Neural cell (in vitro differentiated cells): Measurements from ENCODE around the gene CYP4A22. TPM values are rescaled to one million over a fixed set of nuclear protein-coding genes. Genes with fewer than 3 reads are reported as not detected.

Experiments used
- H2AFZ ChIP-seq: fragments of 200-600, 300-800 bp; sonication (generic), shearing (Covaris generic); 2 replicates; pipeline ENCODE4 v1.6.0; 2014; ENCODE audit warnings: low read depth, mild to moderate bottlenecking, antibody characterized with exemption, low read length, moderate library complexity
- H3F3A ChIP-seq: fragments of 200-600 bp; shearing (Covaris generic); 2 replicates; pipeline ENCODE4 v1.6.1; 2016; ENCODE audit warnings: mild to moderate bottlenecking, moderate library complexity, mixed read lengths, antibody characterized with exemption, low read length; ENCODE audit not compliant: insufficient read depth, poor library complexity, severe bottlenecking
- H3K27ac ChIP-seq: fragments of 200-600, 300-800 bp; sonication (generic), shearing (Covaris generic); 2 replicates; pipeline ENCODE4 v1.5.1; 2014; ENCODE audit warnings: mild to moderate bottlenecking, low read length, moderate library complexity
- H3K27me3 ChIP-seq: fragments of 300-800, 200-600 bp; sonication (generic), shearing (Covaris generic); 2 replicates; pipeline ENCODE4 v1.6.0; 2014; ENCODE audit warnings: mild to moderate bottlenecking, low read depth, low read length, moderate library complexity; ENCODE audit not compliant: insufficient read depth
- H3K36me3 ChIP-seq: fragments of 300-800, 200-600 bp; sonication (generic), shearing (Covaris generic); 2 replicates; pipeline ENCODE4 v1.5.1; 2014; ENCODE audit warnings: mild to moderate bottlenecking, antibody characterized with exemption, low read length, moderate library complexity; ENCODE audit not compliant: insufficient read depth
- H3K4me2 ChIP-seq: fragments of 300-800, 200-600 bp; sonication (generic), shearing (Covaris generic); 2 replicates; pipeline ENCODE4 v1.6.0; 2014; ENCODE audit warnings: mild to moderate bottlenecking, low read length
- H3K4me3 ChIP-seq: fragments of 300-800, 200-600 bp; sonication (generic), shearing (Covaris generic); 2 replicates; pipeline ENCODE4 v1.5.1; 2014; ENCODE audit warnings: mild to moderate bottlenecking, low read length, moderate library complexity
- H3K79me2 ChIP-seq: fragments of 200-600 bp; shearing (Covaris generic); replicated peaks from 2 replicates; pipeline ENCODE4 v1.6.0; 2014; ENCODE audit warnings: mild to moderate bottlenecking, low read length, moderate library complexity; ENCODE audit not compliant: insufficient read depth
- H3K9ac ChIP-seq: fragments of 300-800, 200-600 bp; sonication (generic), shearing (Covaris generic); 2 replicates; pipeline ENCODE4 v1.6.1; 2016; ENCODE audit warnings: mild to moderate bottlenecking, low read length, mixed read lengths
- H3K9me2 ChIP-seq: fragments of 200-600 bp; shearing (Covaris generic); 2 replicates; pipeline ENCODE4 v1.6.1; 2016; ENCODE audit warnings: mild to moderate bottlenecking, low read length, mixed read lengths; ENCODE audit not compliant: insufficient read depth
- H3K9me3 ChIP-seq: fragments of 200-600, 300-800 bp; sonication (generic), shearing (Covaris generic); 2 replicates; pipeline ENCODE4 v1.6.1; 2016; ENCODE audit warnings: mild to moderate bottlenecking, mixed run types, low read length, moderate library complexity, mixed read lengths
- H4K20me1 ChIP-seq: fragments of 200-600 bp; shearing (Covaris generic); 2 replicates; pipeline ENCODE4 v1.6.1; 2016; ENCODE audit warnings: mild to moderate bottlenecking, mixed run types; ENCODE audit not compliant: insufficient read depth
- CTCF ChIP-seq: fragments of 450-650 bp; IDR thresholded peaks from 2 replicates; pipeline ENCODE4 v1.5.1; 2014; ENCODE audit warnings: antibody characterized with exemption, mild to moderate bottlenecking, moderate library complexity; ENCODE audit not compliant: poor library complexity, severe bottlenecking
- EP300 ChIP-seq: fragments of 450-650 bp; conservative IDR thresholded peaks from 2 replicates; pipeline ENCODE4 v1.6.1; 2014; ENCODE audit warnings: antibody characterized with exemption, mild to moderate bottlenecking, moderate library complexity; ENCODE audit not compliant: poor library complexity, severe bottlenecking
- EZH2 ChIP-seq: fragments of 200-600, 300-800 bp; shearing (Covaris generic), sonication (generic); IDR thresholded peaks from 2 replicates; pipeline ENCODE4 v1.6.1; 2014; ENCODE audit warnings: antibody characterized with exemption, low read length, borderline replicate concordance, mild to moderate bottlenecking; ENCODE audit not compliant: insufficient read depth, poor library complexity, severe bottlenecking
- MXI1 ChIP-seq: fragments of 450-650 bp; conservative IDR thresholded peaks from 2 replicates; pipeline ENCODE4 v1.6.1; 2014; ENCODE audit warnings: antibody characterized with exemption, mild to moderate bottlenecking; ENCODE audit not compliant: poor library complexity, severe bottlenecking
- POLR2AphosphoS5 ChIP-seq: IDR thresholded peaks from 2 replicates; pipeline ENCODE4 v1.6.1; 2012
- RAD21 ChIP-seq: fragments of 450-650 bp; conservative IDR thresholded peaks from 2 replicates; pipeline ENCODE4 v1.6.1; 2014; ENCODE audit warnings: antibody characterized with exemption, mild to moderate bottlenecking, moderate library complexity
- REST ChIP-seq: IDR thresholded peaks from 2 replicates; pipeline ENCODE4 v1.6.1; 2012; ENCODE audit warnings: borderline replicate concordance
- SMC3 ChIP-seq: fragments of 450-650 bp; conservative IDR thresholded peaks from 2 replicates; pipeline ENCODE4 v1.6.1; 2014; ENCODE audit warnings: antibody characterized with exemption, mild to moderate bottlenecking, moderate library complexity; ENCODE audit not compliant: poor library complexity
- TAF1 ChIP-seq: IDR thresholded peaks from 2 replicates; pipeline ENCODE4 v1.6.1; 2012; ENCODE audit warnings: low read depth
- polyA plus RNA-seq: library from polyadenylated mRNA; depleted of rRNA; stranded (reverse); fragments of >200 nt; gene quantifications from 2 replicates; pipeline ENCODE4 v1.2.3, GENCODE V29; 2014

CYP4A22 gene
- polyA plus RNA-seq, 1 donor from 2014 or later = not detected

- no peak for TF ChIP-seq MXI1
- no peak for TF ChIP-seq POLR2AphosphoS5
- no peak for TF ChIP-seq RAD21
- TF ChIP-seq EP300 = no peak
- TF ChIP-seq TAF1 = no peak
- no peak for TF ChIP-seq CTCF
- TF ChIP-seq SMC3 = no peak
- no peak for TF ChIP-seq REST
- no peaks in the 10 kb centered on the region for H3K27me3 ChIP-seq
- no peak overlapping the region for H2AFZ ChIP-seq
- H3F3A ChIP-seq = no peaks in the 10 kb centered on the region
- H3K4me2 ChIP-seq = no peak overlapping the region
- H3K36me3 ChIP-seq = no peaks in the 10 kb centered on the region
- H3K9me3 ChIP-seq = no peaks in the 10 kb centered on the region
- no peaks in the 10 kb centered on the region for H4K20me1 ChIP-seq
- no peaks in the 10 kb centered on the region for H3K79me2 ChIP-seq
- no peaks in the 10 kb centered on the region for H3K9me2 ChIP-seq
- H3K27ac ChIP-seq = no peak overlapping the region
- no peak overlapping the region for H3K9ac ChIP-seq
- no peak overlapping the region for H3K4me3 ChIP-seq
Observed at GRCh38 chr1:47160716-47161115, 23.5 kb downstream of the CYP4A22 start.

- no peaks in the 10 kb centered on the region for H4K20me1 ChIP-seq
- no peak overlapping the region for H3K27ac ChIP-seq
- TF ChIP-seq SMC3 = no peak
- TF ChIP-seq TAF1 = no peak
- no peaks in the 10 kb centered on the region for H3K9me2 ChIP-seq
- H3K9ac ChIP-seq = no peak overlapping the region
- no peak overlapping the region for H3K4me3 ChIP-seq
- H3K4me2 ChIP-seq = no peak overlapping the region
- no peaks in the 10 kb centered on the region for H3K27me3 ChIP-seq
- H3F3A ChIP-seq = no peaks in the 10 kb centered on the region
- H2AFZ ChIP-seq = no peak overlapping the region
- no peaks in the 10 kb centered on the region for H3K79me2 ChIP-seq
- H3K9me3 ChIP-seq = no peaks in the 10 kb centered on the region
- no peaks in the 10 kb centered on the region for H3K36me3 ChIP-seq
Observed at GRCh38 chr1:47161298-47162040, 24.2 kb downstream of the CYP4A22 start.

GRCh38 chr1:47164552-47164951 lies 27.3 kb downstream of the CYP4A22 start:
- H3K9me3 ChIP-seq = no peaks in the 10 kb centered on the region
- no peaks in the 10 kb centered on the region for H4K20me1 ChIP-seq
- H3F3A ChIP-seq = no peaks in the 10 kb centered on the region
- no peak overlapping the region for H3K4me2 ChIP-seq
- H3K9me2 ChIP-seq = no peaks in the 10 kb centered on the region
- H2AFZ ChIP-seq = no peak overlapping the region
- no peaks in the 10 kb centered on the region for H3K36me3 ChIP-seq
- no peak overlapping the region for H3K9ac ChIP-seq
- no peak for TF ChIP-seq EZH2
- no peak for TF ChIP-seq MXI1
- TF ChIP-seq SMC3 = no peak
- no peak for TF ChIP-seq TAF1
- TF ChIP-seq RAD21 = no peak
- TF ChIP-seq CTCF = no peak
- H3K27ac ChIP-seq = no peak overlapping the region
- no peaks in the 10 kb centered on the region for H3K79me2 ChIP-seq
- no peaks in the 10 kb centered on the region for H3K27me3 ChIP-seq
- no peak overlapping the region for H3K4me3 ChIP-seq
